Activated T-helper 9 cell treated with anti-CD3 and anti-CD28 coated beads, Interleukin-2, amount 50 U/mL, for 16 hours (primary cell): ENCODE data around the gene TRIM24.
"Not testable (repeated sequence)": the region's sequence is repeated elsewhere in the genome, so short reads cannot be mapped to it uniquely, and the experiment has no call there.

Experiments
- DNase-seq: peaks from one replicate; pipeline ENCODE4 v3.0.0-alpha.2; 2020; ENCODE audit warnings: low read depth

TRIM24 gene

GRCh38 chr7:138460649-138461607, 869 bp downstream of the TRIM24 start:
- peak; percentile 43 for DNase-seq

- not testable (repeated sequence) for DNase-seq
These were observed 3.2 kb downstream of the TRIM24 start for GRCh38 chr7:138463291-138463618.

GRCh38 chr7:138465046-138465445, 5.0 kb downstream of the TRIM24 start:
- no peak for DNase-seq

GRCh38 chr7:138466069-138466756, 6.2 kb downstream of the TRIM24 start:
- DNase-seq, result not testable (repeated sequence)

GRCh38 chr7:138468244-138469123, 8.4 kb downstream of the TRIM24 start:
- no peak for DNase-seq

GRCh38 chr7:138470391-138471157, 10.5 kb downstream of the TRIM24 start:
- DNase-seq, result no peak

- no peak for DNase-seq
These were observed 12.4 kb downstream of the TRIM24 start for GRCh38 chr7:138472292-138473079.

GRCh38 chr7:138475377-138475776, 15.3 kb downstream of the TRIM24 start:
- DNase-seq, result no peak

GRCh38 chr7:138477081-138477578, 17.1 kb downstream of the TRIM24 start:
- no peak for DNase-seq

GRCh38 chr7:138477581-138477980, 17.5 kb downstream of the TRIM24 start:
- no peak for DNase-seq

GRCh38 chr7:138478499-138478908, 18.4 kb downstream of the TRIM24 start:
- no peak for DNase-seq

- DNase-seq, result no peak
These were observed 20.5 kb downstream of the TRIM24 start for GRCh38 chr7:138480527-138480926.

GRCh38 chr7:138481447-138482380, 21.7 kb downstream of the TRIM24 start:
- no peak for DNase-seq

- no peak for DNase-seq
These were observed 23.5 kb downstream of the TRIM24 start for GRCh38 chr7:138483531-138483930.

- DNase-seq, result not testable (repeated sequence)
These were observed 25.4 kb downstream of the TRIM24 start for GRCh38 chr7:138485508-138485907.

GRCh38 chr7:138489139-138489538, 29.1 kb downstream of the TRIM24 start:
- DNase-seq, result not testable (repeated sequence)

- DNase-seq, result no peak
These were observed 31.7 kb downstream of the TRIM24 start for GRCh38 chr7:138491612-138492386.

GRCh38 chr7:138492423-138492822, 32.4 kb downstream of the TRIM24 start:
- DNase-seq, result no peak
